Endothelial cell of umbilical vein (primary cell): ENCODE measurements around the gene ABCA3. TPM values are rescaled to one million over a fixed set of nuclear protein-coding genes. Genes with fewer than 3 reads are reported as not detected.

Experiments used
- BruUV-seq: library from RNA; stranded (reverse); fragments of 400-500 nt; replicated peaks from 2 replicates; lab custom pipeline; 2021; lab: Mats Ljungman, UMichigan
- CTCF ChIA-PET: fragments of 300-600, 350-600 bp; sonication (Branson Sonifier 250); formaldehyde crosslinking; loops from one replicate; lab custom pipeline; 2021; ENCODE audit warnings: antibody characterized with exemption, inconsistent platforms; lab: Charles Lee
- POLR2A ChIA-PET: fragments of 300-600, 350-600 bp; sonication (Branson Sonifier 250); formaldehyde crosslinking; loops from one replicate; lab custom pipeline; 2021; ENCODE audit warnings: antibody characterized with exemption, inconsistent platforms; lab: Charles Lee
- DNase-seq: peaks from one replicate; pipeline ENCODE4 v3.0.0-alpha.2; 2011; ENCODE audit warnings: low read depth, low spot score
- FAIRE-seq: peaks from 2 replicates; lab custom pipeline; 2011; peaks lifted over from hg19 to GRCh38; lab: Jason Lieb, UNC
- H2AFZ ChIP-seq: 2 replicates; pipeline ENCODE4 v1.6.0; 2012; ENCODE audit warnings: low read depth, low read length, control low read depth, inconsistent platforms
- H3K27ac ChIP-seq: 2 replicates; pipeline ENCODE4 v1.5.1; 2011; ENCODE audit warnings: low read depth, mild to moderate bottlenecking, control low read depth, low read length, moderate library complexity; ENCODE audit not compliant: insufficient read depth
- H3K27me3 ChIP-seq, 2 experiments: 2 replicates each; pipeline versions ENCODE4 v1.6.0 to v1.6.1; 2011; ENCODE audit warnings: low read length in 2 of 2, mixed read lengths in 1 of 2; ENCODE audit not compliant: control insufficient read depth in 2 of 2, insufficient read depth in 2 of 2
- H3K36me3 ChIP-seq, 2 experiments: 2 replicates in 1 of 2; 3 replicates in 1 of 2; pipeline ENCODE4 v1.5.1; 2011; ENCODE audit warnings: low read length in 2 of 2, mild to moderate bottlenecking in 1 of 2, moderate library complexity in 1 of 2; ENCODE audit not compliant: control insufficient read depth in 2 of 2, insufficient read depth in 2 of 2; ENCODE audit errors: extremely low read depth in 1 of 2
- H3K4me1 ChIP-seq: 3 replicates; pipeline ENCODE4 v1.5.1; 2011; ENCODE audit warnings: mild to moderate bottlenecking, low read length; ENCODE audit not compliant: control insufficient read depth, insufficient read depth; ENCODE audit errors: extremely low read depth
- H3K4me2 ChIP-seq: 2 replicates; pipeline ENCODE4 v1.6.1; 2011; ENCODE audit warnings: low read length, control low read depth, mixed read lengths; ENCODE audit not compliant: insufficient read depth
- H3K4me3 ChIP-seq, 3 experiments: fragments of 200-600 bp in 1 of 3; sonication (generic), shearing (Covaris generic) in 1 of 3; replicated peaks in 1 of 3; 2 replicates each; pipeline ENCODE4 v1.5.1; 2011 to 2016; ENCODE audit warnings: control low read depth in 3 of 3, low read length in 3 of 3, mild to moderate bottlenecking in 2 of 3, inconsistent platforms in 1 of 3, low read depth in 1 of 3, moderate library complexity in 1 of 3; ENCODE audit not compliant: insufficient read depth in 1 of 3
- H3K79me2 ChIP-seq: 2 replicates; pipeline ENCODE4 v1.6.0; 2012; ENCODE audit warnings: low read length, inconsistent platforms; ENCODE audit not compliant: control insufficient read depth, insufficient read depth
- H3K9ac ChIP-seq: replicated peaks from 2 replicates; pipeline ENCODE3; 2011; ENCODE audit warnings: low read length, control low read depth; ENCODE audit not compliant: insufficient read depth; ENCODE audit errors: extremely low read depth
- H3K9me1 ChIP-seq: replicated peaks from 3 replicates; pipeline ENCODE4 v1.6.0; 2011; ENCODE audit warnings: mild to moderate bottlenecking, low read length; ENCODE audit not compliant: control insufficient read depth, insufficient read depth; ENCODE audit errors: extremely low read depth
- H3K9me3 ChIP-seq: replicated peaks from 2 replicates; pipeline ENCODE4 v1.5.1; 2012; ENCODE audit warnings: low read length, inconsistent platforms; ENCODE audit not compliant: control insufficient read depth, insufficient read depth
- H4K20me1 ChIP-seq: replicated peaks from 2 replicates; pipeline ENCODE3; 2011; ENCODE audit warnings: mild to moderate bottlenecking, low read length; ENCODE audit not compliant: control insufficient read depth, insufficient read depth; ENCODE audit errors: extremely low read depth
- EZH2 ChIP-seq: IDR thresholded peaks from 2 replicates; pipeline ENCODE4 v1.6.1; 2012; ENCODE audit warnings: borderline replicate concordance, low read depth, mild to moderate bottlenecking, moderate library complexity, low read length, inconsistent platforms; ENCODE audit not compliant: severe bottlenecking
- FOS ChIP-seq: IDR thresholded peaks from 2 replicates; pipeline ENCODE4 v1.6.1; 2011; ENCODE audit warnings: mild to moderate bottlenecking, low read length, moderate library complexity, borderline replicate concordance; ENCODE audit not compliant: insufficient read depth
- GATA2 ChIP-seq: IDR thresholded peaks from 2 replicates; pipeline ENCODE4 v1.7.0; 2011; ENCODE audit warnings: low read depth, mild to moderate bottlenecking, moderate library complexity, mixed read lengths, low read length; ENCODE audit not compliant: insufficient read length, insufficient read depth
- JUN ChIP-seq: IDR thresholded peaks from 2 replicates; pipeline ENCODE4 v1.6.1; 2011; ENCODE audit warnings: borderline replicate concordance, low read depth; ENCODE audit not compliant: insufficient read length, insufficient read depth
- MYC ChIP-seq: IDR thresholded peaks from one replicate; pipeline ENCODE4 v1.6.1; 2011; ENCODE audit warnings: mild to moderate bottlenecking, low read depth, low read length
- POLR2A ChIP-seq: IDR thresholded peaks from 2 replicates; pipeline ENCODE4 v1.6.1; 2012; ENCODE audit warnings: low read depth, mild to moderate bottlenecking, control low read depth, low read length
- POLR2AphosphoS5 ChIP-seq: IDR thresholded peaks from 2 replicates; pipeline ENCODE4 v1.6.1; 2012; ENCODE audit warnings: low read depth, mild to moderate bottlenecking, control low read depth, low read length, moderate library complexity; ENCODE audit not compliant: insufficient read depth
- dilution Hi-C: fragments of 300-500 bp; cut with MboI; formaldehyde crosslinking; loops from one replicate; pipeline ENCODE4 v1.15.0; 2019; ENCODE audit warnings: low sequenced_read_pairs; ENCODE audit not compliant: extremely low pct_ligation_motif_present
- intact Hi-C: fragments of 100-400 bp; cut with micrococcal nuclease; formaldehyde crosslinking; loops from one replicate; pipeline ENCODE4 v1.10.0; 2022
- polyA plus RNA-seq, 4 experiments: library from polyadenylated mRNA; depleted of rRNA in 3 of 4; stranded (reverse) in 3 of 4; unstranded in 1 of 4; fragments of >200 nt; gene quantifications; 2 replicates each; pipeline versions ENCODE4 v1.2.1 to v1.2.3, GENCODE V29; 2011 to 2012; ENCODE audit warnings: missing spikeins in 1 of 4
- total RNA-seq: library from RNA; stranded (reverse); gene quantifications from 2 replicates; pipeline ENCODE4 v1.2.3, GENCODE V29; 2021
- TF ChIP-seq, protein P1 (sequence below), 2 donors: IDR thresholded peaks; 1 replicate in 1 of 2; 2 replicates in 1 of 2; pipeline ENCODE4 v1.5.1; 2011; ENCODE audit warnings: low read length in 2 of 2, mild to moderate bottlenecking in 2 of 2, moderate library complexity in 2 of 2, control low read depth in 1 of 2, inconsistent platforms in 1 of 2, low read depth in 1 of 2; ENCODE audit not compliant: insufficient read depth in 1 of 2; ENCODE audit errors: extremely low read depth in 1 of 2
- TF ChIP-seq, protein P2 (sequence below): IDR thresholded peaks from 2 replicates; pipeline ENCODE4 v1.6.1; 2011; ENCODE audit not compliant: insufficient read depth, insufficient read length

The ABCA3 gene
- total and polyA plus RNA-seq, 2 donors (not counting 3 experiments of a cell fraction or from before 2014, with no cell fraction given), result 13.5 to 36.0 TPM

DNA sequence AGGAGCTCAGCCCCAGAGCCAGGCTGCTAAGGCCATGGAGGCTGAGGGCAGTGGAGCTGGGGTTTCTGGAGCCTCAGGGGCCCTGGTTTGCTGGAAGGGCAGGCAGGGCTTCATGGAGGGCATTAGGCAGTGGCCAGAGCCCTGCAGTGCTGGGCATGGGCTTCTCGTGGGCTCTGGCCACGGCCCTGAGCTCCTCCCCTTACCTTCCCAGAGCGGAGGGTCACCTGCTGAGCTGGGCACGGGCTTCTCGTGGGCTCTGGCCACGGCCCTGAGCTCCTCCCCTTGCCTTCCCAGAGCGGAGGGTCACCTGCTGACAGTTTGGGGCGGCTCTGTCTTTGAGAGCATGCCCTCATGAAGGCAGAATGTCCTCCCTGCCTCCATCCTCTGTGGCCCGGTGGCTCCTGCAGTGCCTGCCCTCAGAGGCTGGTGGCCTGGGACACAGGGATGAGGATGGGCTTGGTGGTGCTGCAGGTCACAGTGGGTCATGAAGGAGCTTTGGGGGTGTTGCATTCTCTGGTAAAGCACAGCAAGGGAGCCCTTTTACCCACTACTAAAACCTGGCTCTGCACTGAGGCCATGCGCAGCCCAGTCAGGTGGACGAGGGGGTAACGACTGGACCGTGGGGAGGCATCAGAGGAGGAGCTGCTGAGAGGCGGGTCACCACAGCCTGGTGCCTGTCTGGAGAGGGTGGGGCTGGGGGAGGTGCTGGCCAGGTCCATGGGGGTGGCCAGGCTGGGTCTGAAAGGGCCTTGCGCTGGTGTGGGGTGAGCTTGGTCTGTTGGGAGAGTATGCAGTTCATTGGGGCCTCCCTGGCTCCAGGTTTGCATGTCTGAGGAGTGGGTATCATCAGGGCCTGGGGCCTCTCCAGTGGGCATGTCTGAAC lies 69.7 kb downstream of the ABCA3 start:
- H3K79me2 ChIP-seq, result peaks cover 20% of the 10 kb centered on the region
- no peak overlapping the region for H2AFZ ChIP-seq
- H3K9ac ChIP-seq, result no peak overlapping the region
- no peaks in the 10 kb centered on the region for H4K20me1 ChIP-seq
- no peak overlapping the region for H3K4me3 ChIP-seq
- H3K36me3 ChIP-seq, result peaks cover 0 to 2% of the 10 kb centered on the region in 2 experiments
- no peak for FAIRE-seq
- peaks cover 8% of the 10 kb centered on the region for H3K4me1 ChIP-seq
- H3K9me3 ChIP-seq, result no peaks in the 10 kb centered on the region
- CTCF ChIA-PET, result interaction anchor here (1.0 to 1.2 kb wide), 2 partner anchors 9 to 19 kb away, joined by 3 to 4 read pairs; partner anchors contain the start of gene ECI1
- intact Hi-C loops, result no loop called here
- H3K9me1 ChIP-seq, result no peaks in the 10 kb centered on the region
- TF ChIP-seq MYC, result no peak
- TF ChIP-seq, protein P1, sequence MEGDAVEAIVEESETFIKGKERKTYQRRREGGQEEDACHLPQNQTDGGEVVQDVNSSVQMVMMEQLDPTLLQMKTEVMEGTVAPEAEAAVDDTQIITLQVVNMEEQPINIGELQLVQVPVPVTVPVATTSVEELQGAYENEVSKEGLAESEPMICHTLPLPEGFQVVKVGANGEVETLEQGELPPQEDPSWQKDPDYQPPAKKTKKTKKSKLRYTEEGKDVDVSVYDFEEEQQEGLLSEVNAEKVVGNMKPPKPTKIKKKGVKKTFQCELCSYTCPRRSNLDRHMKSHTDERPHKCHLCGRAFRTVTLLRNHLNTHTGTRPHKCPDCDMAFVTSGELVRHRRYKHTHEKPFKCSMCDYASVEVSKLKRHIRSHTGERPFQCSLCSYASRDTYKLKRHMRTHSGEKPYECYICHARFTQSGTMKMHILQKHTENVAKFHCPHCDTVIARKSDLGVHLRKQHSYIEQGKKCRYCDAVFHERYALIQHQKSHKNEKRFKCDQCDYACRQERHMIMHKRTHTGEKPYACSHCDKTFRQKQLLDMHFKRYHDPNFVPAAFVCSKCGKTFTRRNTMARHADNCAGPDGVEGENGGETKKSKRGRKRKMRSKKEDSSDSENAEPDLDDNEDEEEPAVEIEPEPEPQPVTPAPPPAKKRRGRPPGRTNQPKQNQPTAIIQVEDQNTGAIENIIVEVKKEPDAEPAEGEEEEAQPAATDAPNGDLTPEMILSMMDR (IDR thresholded peaks at IDR 0.05; ENCODE audit: extremely low read depth in 1 of 2, insufficient read depth in 1 of 2, low read depth in 1 of 2, low read length in 2 of 2), result no peak
- TF ChIP-seq JUN, result no peak
- no peak for TF ChIP-seq POLR2A
- no peak for TF ChIP-seq POLR2AphosphoS5
- TF ChIP-seq FOS, result no peak
- TF ChIP-seq, protein P2, sequence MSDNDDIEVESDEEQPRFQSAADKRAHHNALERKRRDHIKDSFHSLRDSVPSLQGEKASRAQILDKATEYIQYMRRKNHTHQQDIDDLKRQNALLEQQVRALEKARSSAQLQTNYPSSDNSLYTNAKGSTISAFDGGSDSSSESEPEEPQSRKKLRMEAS, result no peak
- no peak for TF ChIP-seq EZH2
- TF ChIP-seq GATA2, result no peak
- DNase-seq, result no peak
- H3K27me3 ChIP-seq, result no peaks in the 10 kb centered on the region
- no peak overlapping the region for H3K27ac ChIP-seq
- POLR2A ChIA-PET, result no interaction called here
- dilution Hi-C loops, result no loop called here
- BruUV-seq, result no TSS peak
- no peak overlapping the region for H3K4me2 ChIP-seq
